HepG2 (cell line): Measurements from ENCODE around the gene SLC66A3. TPM values are rescaled to one million over a fixed set of nuclear protein-coding genes. Genes with fewer than 3 reads are reported as not detected.

Experiments used
- ATAC-seq: fragments of 200-7000 bp; cut with Tn5 transposase; 3 replicates; pipeline ENCODE4 v1.9.1; 2020; ENCODE audit warnings: mild to moderate bottlenecking, moderate library complexity
- BruUV-seq: library from RNA; stranded (reverse); fragments of 400-500 nt; replicated peaks from 2 replicates; lab custom pipeline; 2021; lab: Mats Ljungman, UMichigan
- CTCF ChIA-PET: fragments of 300-600 bp; formaldehyde crosslinking; extraction: SDS; loops from one replicate; lab custom pipeline; 2021; ENCODE audit warnings: low total read pairs, inconsistent platforms, low intra/inter-chr PET ratio; lab: Yijun Ruan, JAX
- POLR2A ChIA-PET: fragments of 350-600 bp; sonication (Branson Sonifier 250); formaldehyde crosslinking; loops from one replicate; lab custom pipeline; 2020; ENCODE audit warnings: antibody characterized with exemption, inconsistent platforms; lab: Yijun Ruan, JAX
- DNase-seq: peaks from one replicate; pipeline ENCODE4 v3.0.0-alpha.2; 2015; ENCODE audit warnings: low spot score
- FAIRE-seq: peaks from 3 replicates; lab custom pipeline; 2011; peaks lifted over from hg19 to GRCh38; lab: Jason Lieb, UNC
- H2AFZ ChIP-seq: one replicate; pipeline ENCODE4 v1.6.1; 2011; ENCODE audit warnings: low read length, inconsistent platforms
- H3K27ac ChIP-seq: fragments of 300-600 bp; 3 replicates; pipeline ENCODE4 v1.8.0; 2011; ENCODE audit warnings: mixed run types, mild to moderate bottlenecking, mixed read lengths, low read length, inconsistent platforms; ENCODE audit not compliant: insufficient read depth; ENCODE audit errors: extremely low read length
- H3K27me3 ChIP-seq, 2 experiments: fragments of 200-600 bp in 1 of 2; 2 replicates in 1 of 2; 3 replicates in 1 of 2; pipeline versions ENCODE4 v1.6.0 to v1.8.0; 2011; ENCODE audit warnings: low read length in 2 of 2, mild to moderate bottlenecking in 2 of 2, moderate library complexity in 2 of 2, inconsistent platforms in 1 of 2; ENCODE audit not compliant: insufficient read depth in 2 of 2, control insufficient read depth in 1 of 2
- H3K36me3 ChIP-seq, 2 experiments: fragments of 200-600 bp in 1 of 2; replicated peaks in 1 of 2; 2 replicates in 1 of 2; 3 replicates in 1 of 2; pipeline versions ENCODE4 v1.5.1 to v1.8.0; 2011; ENCODE audit warnings: low read length in 2 of 2, inconsistent platforms in 1 of 2; ENCODE audit not compliant: insufficient read depth in 2 of 2, control insufficient read depth in 1 of 2
- H3K4me1 ChIP-seq: 2 replicates; pipeline ENCODE4 v1.5.1; 2012; ENCODE audit warnings: low read length, inconsistent platforms; ENCODE audit not compliant: insufficient read depth
- H3K4me2 ChIP-seq: 2 replicates; pipeline ENCODE4 v1.6.0; 2011; ENCODE audit warnings: low read depth, low read length, inconsistent platforms
- H3K4me3 ChIP-seq, 3 experiments: fragments of 200-600 bp in 1 of 3; sonication (generic), shearing (Covaris generic) in 1 of 3; replicated peaks in 1 of 3; 2 replicates each; pipeline ENCODE4 v1.5.1; 2011 to 2016; ENCODE audit warnings: low read length in 3 of 3, inconsistent platforms in 2 of 3, low read depth in 2 of 3, mild to moderate bottlenecking in 2 of 3, control low read depth in 1 of 3, mixed read lengths in 1 of 3; ENCODE audit not compliant: insufficient read depth in 1 of 3
- H3K79me2 ChIP-seq: one replicate; pipeline ENCODE4 v1.6.1; 2011; ENCODE audit warnings: low read length, inconsistent platforms; ENCODE audit not compliant: insufficient read depth
- H3K9ac ChIP-seq: 2 replicates; pipeline ENCODE4 v1.6.0; 2011; ENCODE audit warnings: mild to moderate bottlenecking, low read depth, low read length, inconsistent platforms; ENCODE audit not compliant: insufficient read depth
- H3K9me3 ChIP-seq: 2 replicates; pipeline ENCODE4 v1.5.1; 2012; ENCODE audit warnings: mild to moderate bottlenecking, low read length
- H4K20me1 ChIP-seq: 2 replicates; pipeline ENCODE4 v1.6.0; 2011; ENCODE audit warnings: inconsistent platforms, mild to moderate bottlenecking, low read length, moderate library complexity; ENCODE audit not compliant: insufficient read depth
- RBM22 ChIP-seq: fragments of 200-400 bp; formaldehyde crosslinking; optimal IDR thresholded peaks from 2 replicates; pipeline ENCODE3; 2017; ENCODE audit warnings: mild to moderate bottlenecking, low read length, moderate library complexity
- TCF7L2 ChIP-seq: IDR thresholded peaks from 2 replicates; pipeline ENCODE4 v1.6.1; 2011; ENCODE audit warnings: mild to moderate bottlenecking, low read depth, low read length, moderate library complexity
- ZFP36L1 ChIP-seq: sonication (generic); formaldehyde crosslinking; IDR thresholded peaks from 2 replicates; pipeline ENCODE4 v1.8.0; 2022; ENCODE audit warnings: mild to moderate bottlenecking, missing genetic modification reagents, moderate library complexity
- ZNF274 ChIP-seq: sonication (generic); formaldehyde crosslinking; IDR thresholded peaks from 2 replicates; pipeline ENCODE4 v1.5.1; 2020; ENCODE audit warnings: mild to moderate bottlenecking, missing genetic modification reagents
- WGBS: methylation state at CpG from one replicate; pipeline ENCODE4 v1.1.6; 2017; ENCODE audit warnings: low lambda C conversion rate; 5-methylcytosine and 5-hydroxymethylcytosine counted together
- in situ Hi-C: cut with HindIII; loops from 2 replicates; pipeline ENCODE4 v1.10.0; 2017; ENCODE audit warnings: low pct_unique_long_range_greater_than_20kb; ENCODE audit not compliant: extremely low pct_ligation_motif_present
- intact Hi-C: fragments of 100-400 bp; cut with micrococcal nuclease; formaldehyde crosslinking; loops from one replicate; pipeline ENCODE4 v1.10.0; 2022; ENCODE audit not compliant: unreplicated experiment
- polyA plus RNA-seq, 8 experiments: library from polyadenylated mRNA; depleted of rRNA in 3 of 8; stranded (reverse) in 7 of 8; unstranded in 1 of 8; fragments of >200 nt; fragmentation: Illumina TruSeq in 4 of 8; extraction: Trizol in 4 of 8; gene quantifications; 2 replicates each; pipeline versions ENCODE4 v1.2.1 to v1.2.3, GENCODE V29; 2011 to 2016; ENCODE audit warnings: low read depth in 4 of 8, missing spikeins in 1 of 8, mixed read lengths in 1 of 8; ENCODE audit not compliant: insufficient read depth in 1 of 8
- total RNA-seq, 5 experiments: library from RNA; depleted of rRNA; stranded (reverse); fragments of >200 nt; fragmentation: Illumina TruSeq; extraction: Trizol; gene quantifications; 2 replicates each; pipeline ENCODE4 v1.2.3, GENCODE V29; 2016; ENCODE audit warnings: low read depth in 1 of 5

SLC66A3 gene
- total and polyA plus RNA-seq, 2 of the 13 experiments (the other 11 are each of a cell fraction or from before 2014, with no cell fraction given), result 2.2 to 3.7 TPM

DNA sequence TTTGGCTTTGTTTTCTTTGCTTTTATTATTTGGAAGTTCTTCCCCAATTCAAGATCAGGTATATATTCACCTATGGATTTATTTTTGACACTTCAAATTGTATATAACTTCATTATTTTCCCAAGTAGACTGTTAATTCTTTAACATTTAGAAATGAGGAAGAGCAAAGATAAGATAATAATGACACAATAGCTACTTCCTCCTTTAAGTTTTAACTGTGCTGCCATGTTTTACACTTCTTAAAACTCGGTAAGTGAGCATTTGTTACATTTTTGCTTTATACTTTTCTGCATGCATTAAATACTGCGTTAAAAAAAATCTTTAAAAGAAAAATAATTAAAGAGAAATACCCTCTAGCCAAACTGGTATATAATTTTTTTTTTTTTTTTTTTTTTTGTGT, 32.5 kb downstream of the SLC66A3 start:
- Histone ChIP-seq H3K27ac (no peak overlapping the region), H3K9me3 (no peaks in the 10 kb centered on the region), H3K4me3 (no peak overlapping the region), H3K4me2 (no peak overlapping the region), H3K36me3 (peaks cover 20 to 59% of the 10 kb centered on the region in 2 experiments), H3K4me1 (no peaks in the 10 kb centered on the region), H3K27me3 (no peaks in the 10 kb centered on the region), H3K9ac (no peak overlapping the region), H3K79me2 (no peaks in the 10 kb centered on the region), H2AFZ (no peak overlapping the region), H4K20me1 (no peaks in the 10 kb centered on the region)
- TF ChIP-seq ZNF274 (CRISPR knock-in tag) (no peak), TCF7L2 (no peak)
- CTCF ChIA-PET, result no interaction called here
- POLR2A ChIA-PET, result no interaction called here
- BruUV-seq, result no TSS peak
- DNase-seq (no peak), FAIRE-seq (no peak), ATAC-seq (no peak)
- in situ Hi-C loops, result no loop called here
- intact Hi-C loops, result no loop called here
- 96% methylated on average over 2 of the region's 2 CpGs for WGBS

DNA sequence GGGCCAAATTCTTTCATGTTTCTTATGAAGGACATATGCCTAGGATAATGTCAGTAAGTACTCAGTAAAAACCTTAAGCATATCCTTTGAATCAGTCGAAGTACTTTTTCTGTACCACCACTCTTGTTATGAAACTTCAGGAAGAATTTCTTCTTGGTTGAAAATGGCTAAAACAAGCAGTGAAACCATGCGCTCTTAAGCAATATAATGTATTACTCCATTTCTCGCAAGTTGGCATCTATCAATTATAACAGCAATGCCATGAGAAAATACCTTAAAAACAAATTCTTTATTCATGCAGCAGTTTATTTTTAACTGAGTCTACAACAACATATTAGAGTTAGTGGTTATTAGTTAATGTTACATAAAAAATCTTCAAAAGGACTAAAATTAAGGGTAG, 41.0 kb downstream of the SLC66A3 start:
- in situ Hi-C loops, result no loop called here
- no peaks in the 10 kb centered on the region for H3K79me2 ChIP-seq
- FAIRE-seq, result no peak
- H3K9ac ChIP-seq, result no peak overlapping the region
- TSS peak; percentile 5 for BruUV-seq
- no peaks in the 10 kb centered on the region for H4K20me1 ChIP-seq
- H2AFZ ChIP-seq, result no peak overlapping the region
- CTCF ChIA-PET, result no interaction called here
- no peaks in the 10 kb centered on the region for H3K9me3 ChIP-seq
- TF ChIP-seq RBM22 (peak; percentile 51), ZFP36L1 (CRISPR knock-in tag) (no peak)
- H3K4me2 ChIP-seq, result no peak overlapping the region
- H3K36me3 ChIP-seq, result peaks cover 29 to 76% of the 10 kb centered on the region in 2 experiments
- H3K27ac ChIP-seq, result no peak overlapping the region
- no peak for DNase-seq
- 95% methylated on average over 3 of the region's 3 CpGs for WGBS
- POLR2A ChIA-PET, result no interaction called here
- no peak for ATAC-seq
- no peaks in the 10 kb centered on the region for H3K27me3 ChIP-seq
- intact Hi-C loops, result loop anchor here (5.0 kb wide), 1 partner anchor 64 kb away; a partner anchor contains a TSS
- no peak overlapping the region for H3K4me3 ChIP-seq
- no peaks in the 10 kb centered on the region for H3K4me1 ChIP-seq
